GM12878 (cell line): Measurements from ENCODE around the gene WDR76. TPM values are rescaled to one million over a fixed set of nuclear protein-coding genes. Genes with fewer than 3 reads are reported as not detected.
A peak's percentile ranks its signal among the peaks of the same experiment; 100 is the strongest.

Source experiments
- ATF2 ChIP-seq: IDR thresholded peaks from 2 replicates; pipeline ENCODE4 v1.6.1; 2012; ENCODE audit warnings: low read length, inconsistent platforms
- BCL11A ChIP-seq: IDR thresholded peaks from 2 replicates; pipeline ENCODE4 v1.6.1; 2011; ENCODE audit warnings: low read depth, low read length
- BHLHE40 ChIP-seq, 2 experiments: fragments of 450-650 bp in 1 of 2; IDR thresholded peaks; 2 replicates each; pipeline ENCODE4 v1.6.1; 2011 to 2017; ENCODE audit warnings: low read depth in 2 of 2, borderline replicate concordance in 1 of 2, improper control_type of control experiment in 1 of 2, low read length in 1 of 2, mild to moderate bottlenecking in 1 of 2
- CHD2 ChIP-seq: IDR thresholded peaks from 2 replicates; pipeline ENCODE4 v1.6.1; 2011; ENCODE audit warnings: low read depth, low read length, improper control_type of control experiment, borderline replicate concordance
- CREB1 ChIP-seq: IDR thresholded peaks from 2 replicates; pipeline ENCODE4 v1.6.1; 2012; ENCODE audit warnings: low read depth, mild to moderate bottlenecking, inconsistent platforms
- DPF2 ChIP-seq: fragments of 450-650 bp; IDR thresholded peaks from 2 replicates; pipeline ENCODE4 v1.6.1; 2017; ENCODE audit warnings: mild to moderate bottlenecking
- EED ChIP-seq: sonication (generic); IDR thresholded peaks from 2 replicates; pipeline ENCODE4 v1.6.1; 2016; ENCODE audit warnings: antibody characterized with exemption, low read depth
- EGR1 ChIP-seq, 2 experiments: IDR thresholded peaks; 1 replicate in 1 of 2; 2 replicates in 1 of 2; pipeline ENCODE4 v1.6.1; 2011 to 2012; ENCODE audit warnings: low read depth in 2 of 2, low read length in 2 of 2, borderline replicate concordance in 1 of 2, mild to moderate bottlenecking in 1 of 2, moderate library complexity in 1 of 2
- EZH2 ChIP-seq: IDR thresholded peaks from 2 replicates; pipeline ENCODE4 v1.6.1; 2012; ENCODE audit warnings: low read depth, mild to moderate bottlenecking, control low read depth, inconsistent platforms, low read length, borderline replicate concordance; ENCODE audit not compliant: control insufficient read depth
- HDAC2 ChIP-seq: fragments of 200-600 bp; sonication (generic); IDR thresholded peaks from 2 replicates; pipeline ENCODE4 v1.6.1; 2017
- MEF2B ChIP-seq: fragments of 450-650 bp; IDR thresholded peaks from 2 replicates; pipeline ENCODE4 v1.6.1; 2018; ENCODE audit warnings: mild to moderate bottlenecking, moderate library complexity; ENCODE audit not compliant: partially characterized antibody, poor library complexity, severe bottlenecking
- MLLT1 ChIP-seq: fragments of 450-650 bp; IDR thresholded peaks from 2 replicates; pipeline ENCODE4 v1.6.1; 2016; ENCODE audit warnings: mild to moderate bottlenecking
- MYB ChIP-seq: fragments of 150-350 bp; IDR thresholded peaks from 2 replicates; pipeline ENCODE4 v1.6.1; 2014; ENCODE audit warnings: mild to moderate bottlenecking, low read depth, low read length, borderline replicate concordance
- MYC ChIP-seq: IDR thresholded peaks from 2 replicates; pipeline ENCODE4 v1.6.1; 2011; ENCODE audit warnings: mild to moderate bottlenecking, low read length, moderate library complexity, inconsistent platforms; ENCODE audit not compliant: insufficient read depth, insufficient replicate concordance, insufficient read length, severe bottlenecking
- NR2F1 ChIP-seq: fragments of 450-650 bp; conservative IDR thresholded peaks from 2 replicates; pipeline ENCODE4 v1.6.1; 2017; ENCODE audit warnings: mild to moderate bottlenecking
- POU2F2 ChIP-seq: IDR thresholded peaks from 3 replicates; pipeline ENCODE4 v1.6.1; 2011; ENCODE audit warnings: low read depth, mild to moderate bottlenecking, low read length, borderline replicate concordance
- RCOR1 ChIP-seq: conservative IDR thresholded peaks from 2 replicates; pipeline ENCODE4 v1.6.1; 2012; ENCODE audit warnings: low read depth, low read length, improper control_type of control experiment
- REST ChIP-seq: IDR thresholded peaks from 2 replicates; pipeline ENCODE4 v1.6.1; 2012; ENCODE audit warnings: mild to moderate bottlenecking, low read depth, low read length
- SMAD5 ChIP-seq: IDR thresholded peaks from 2 replicates; pipeline ENCODE4 v1.6.1; 2016; ENCODE audit warnings: antibody characterized with exemption, low read depth
- SMC3 ChIP-seq: IDR thresholded peaks from 2 replicates; pipeline ENCODE4 v1.6.1; 2011; ENCODE audit warnings: low read length, improper control_type of control experiment, borderline replicate concordance
- SREBF1 ChIP-seq: IDR thresholded peaks from 2 replicates; pipeline ENCODE4 v1.6.1; 2012; ENCODE audit warnings: mild to moderate bottlenecking, low read length
- ZNF207 ChIP-seq: fragments of 450-650 bp; IDR thresholded peaks from 2 replicates; pipeline ENCODE4 v1.6.1; 2014; ENCODE audit warnings: antibody characterized with exemption, mild to moderate bottlenecking, borderline replicate concordance
- polyA plus RNA-seq, 11 experiments: library from polyadenylated mRNA; depleted of rRNA in 4 of 11; unstranded in 6 of 11; stranded (reverse) in 5 of 11; fragments of >200 nt; fragmentation: Nextera tagmentation in 4 of 11; fragmentation: Illumina TruSeq in 1 of 11; extraction: Ambion mirVana in 4 of 11; extraction: Trizol in 1 of 11; gene quantifications; 1 replicate in 1 of 11; 2 replicates in 10 of 11; pipeline versions ENCODE4 v1.2.1 to v1.2.3, GENCODE V29; 2011 to 2016; ENCODE audit warnings: inconsistent platforms in 2 of 11, missing spikeins in 2 of 11, low read depth in 1 of 11
- total RNA-seq, 4 experiments: library from RNA; depleted of rRNA in 3 of 4; stranded (reverse); fragments of >200 nt in 3 of 4; fragmentation: Illumina TruSeq in 1 of 4; extraction: Trizol in 1 of 4; gene quantifications; 2 replicates each; pipeline versions ENCODE4 v1.2.1 to v1.2.3, GENCODE V29; 2013 to 2021

The WDR76 gene
- total and polyA plus RNA-seq, 10 of the 15 experiments (the other 5 are each of a cell fraction or from before 2014, with no cell fraction given): 8.0 to 59.7 (median 34.5) TPM

GRCh38 chr15:43824302-43825246 lies 2.2 kb upstream of the WDR76 start, which contains the start of gene MFAP1 (continued):
- TF ChIP-seq NR2F1 (no peak), POU2F2 (peak; percentile 84; the same call in 2 of the 3 replicates), ZNF207 (peak; percentile 62; the same call in 1 of the 2 replicates), BCL11A (no peak), EED (0 out of 2 replicates have a peak, but pooled peaks have one; percentile 17), SMAD5 (peak; percentile 95), MEF2B (no peak), RCOR1 (no peak), EGR1 (IDR thresholded peaks at IDR 0.05; ENCODE audit: borderline replicate concordance in 1 of 2, low read depth in 2 of 2, low read length in 2 of 2) (0 out of 3 replicates have a peak, but pooled peaks of 1 of the 2 experiments have one; percentile 27), CHD2 (no peak), CREB1 (peak; percentile 94), SMC3 (no peak), ATF2 (peak; percentile 50; the same call in 1 of the 2 replicates), EZH2 (no peak), BHLHE40 (IDR thresholded peaks at IDR 0.05; ENCODE audit: borderline replicate concordance in 1 of 2, low read depth in 2 of 2, low read length in 1 of 2) (peak in 1 of 2 experiments; percentile 26; a peak in 1 of 4 replicates), MLLT1 (peak; percentile 75), HDAC2 (no peak), MYC (no peak), SREBF1 (no peak), MYB (no peak), REST (no peak), DPF2 (no peak)
